HG03439 (cell line): ENCODE data around the gene N4BP2.
"Not testable (repeated sequence)": the region's sequence is repeated elsewhere in the genome, so short reads cannot be mapped to it uniquely, and the experiment has no call there.

Source experiments
- ATAC-seq: cut with Tn5 transposase; IDR thresholded peaks from one replicate; pipeline ENCODE4 v1.9.1; 2021; ENCODE audit warnings: mild to moderate bottlenecking, moderate library complexity; ENCODE audit not compliant: unreplicated experiment

N4BP2 gene

GRCh38 chr4:40056716-40057585, at the start of gene N4BP2:
Gene N4BP2 (plus strand): TSS chr4:40056850. CDS start chr4:40097341, 40,491 bp downstream.
- ATAC-seq: peak; percentile 48

GRCh38 chr4:40016007-40016406, 40.6 kb upstream of the N4BP2 start:
- ATAC-seq: no peak

- ATAC-seq: no peak
These were observed 36.4 kb upstream of the N4BP2 start for GRCh38 chr4:40020221-40020620.

- not testable (repeated sequence) for ATAC-seq
These were observed 35.5 kb upstream of the N4BP2 start for GRCh38 chr4:40021116-40021515.

GRCh38 chr4:40024049-40024448, 32.6 kb upstream of the N4BP2 start:
- not testable (repeated sequence) for ATAC-seq

GRCh38 chr4:40032785-40033184, 23.9 kb upstream of the N4BP2 start:
- no peak for ATAC-seq

GRCh38 chr4:40033613-40034012, 23.0 kb upstream of the N4BP2 start:
- no peak for ATAC-seq

- no peak for ATAC-seq
These were observed 17.7 kb upstream of the N4BP2 start for GRCh38 chr4:40038977-40039376.

- ATAC-seq: no peak
These were observed 15.7 kb upstream of the N4BP2 start for GRCh38 chr4:40040908-40041307.

GRCh38 chr4:40043786-40044185, 12.9 kb upstream of the N4BP2 start:
- no peak for ATAC-seq

GRCh38 chr4:40046311-40046980, 10.2 kb upstream of the N4BP2 start:
- ATAC-seq: no peak

GRCh38 chr4:40053161-40053560, 3.5 kb upstream of the N4BP2 start:
- no peak for ATAC-seq

GRCh38 chr4:40055511-40055862, 1.2 kb upstream of the N4BP2 start:
- no peak for ATAC-seq

- ATAC-seq: no peak
These were observed 561 bp upstream of the N4BP2 start for GRCh38 chr4:40055863-40056715.

GRCh38 chr4:40057586-40058091, 989 bp downstream of the N4BP2 start:
- peak; percentile 63 for ATAC-seq

GRCh38 chr4:40058121-40058520, 1.5 kb downstream of the N4BP2 start:
- ATAC-seq: no peak

GRCh38 chr4:40058854-40059253, 2.2 kb downstream of the N4BP2 start:
- ATAC-seq: no peak

- ATAC-seq: no peak
These were observed 2.7 kb downstream of the N4BP2 start for GRCh38 chr4:40059362-40059761.

- ATAC-seq: no peak
These were observed 8.4 kb downstream of the N4BP2 start for GRCh38 chr4:40065010-40065409.

- no peak for ATAC-seq
These were observed 10.0 kb downstream of the N4BP2 start for GRCh38 chr4:40066651-40067050.

- ATAC-seq: no peak
These were observed 13.7 kb downstream of the N4BP2 start for GRCh38 chr4:40070387-40070786.
